ENCODE results near the gene SMARCC1. TPM values are rescaled to one million over a fixed set of nuclear protein-coding genes. Genes with fewer than 3 reads are reported as not detected.
A peak's percentile ranks its signal among the peaks of the same experiment; 100 is the strongest.

Gene SMARCC1
- total RNA-seq, 1 experiment from 2014 or later: 249 TPM

GRCh38 chr3:47567149-47567548 lies 214.5 kb downstream of the SMARCC1 start:
- ATAC-seq (no peak), DNase-seq (ENCODE audit: low spot score) (no peak)
- H3K36me3 Mint-ChIP-seq: no peaks in the 10 kb centered on the region
- H3K27ac Mint-ChIP-seq: no peak overlapping the region
- H3K9me3 Mint-ChIP-seq: no peaks in the 10 kb centered on the region
- TF ChIP-seq PRRX2 (CRISPR knock-in tag; IDR thresholded peaks at IDR 0.05): no peak
- H3K4me1 Mint-ChIP-seq: no peaks in the 10 kb centered on the region
- no peaks in the 10 kb centered on the region for H3K27me3 Mint-ChIP-seq (ENCODE audit: low read depth)
- no peak overlapping the region for H3K4me3 Mint-ChIP-seq
- CTCF ChIA-PET: interaction anchor here (1.1 to 1.2 kb wide), 3 partner anchors 11 to 46 kb away, joined by 3 to 6 read pairs (median 3); no protein-coding TSS in a partner anchor
- POLR2A ChIA-PET: interaction anchor here (0.6 kb wide), 1 partner anchor 85 kb away, joined by 6 read pairs; no protein-coding TSS in a partner anchor

GRCh38 chr3:47566667-47567066 lies 215.0 kb downstream of the SMARCC1 start:
- Mint-ChIP-seq H3K27me3 (ENCODE audit: low read depth) (no peaks in the 10 kb centered on the region), H3K9me3 (no peaks in the 10 kb centered on the region), H3K4me3 (no peak overlapping the region), H3K4me1 (no peaks in the 10 kb centered on the region), H3K27ac (no peak overlapping the region), H3K36me3 (no peaks in the 10 kb centered on the region)
- ChIA-PET POLR2A (interaction anchor here (0.6 kb wide), 1 partner anchor 86 kb away, joined by 6 read pairs; no protein-coding TSS in a partner anchor), CTCF (interaction anchor here (1.1 to 1.2 kb wide), 3 partner anchors 11 to 46 kb away, joined by 3 to 6 read pairs (median 3); no protein-coding TSS in a partner anchor)
- TF ChIP-seq TEAD1 (CRISPR knock-in tag; IDR thresholded peaks at IDR 0.05) (no peak), ZNF317 (CRISPR knock-in tag; IDR thresholded peaks at IDR 0.05; ENCODE audit: borderline replicate concordance, low read depth) (no peak), ZNF281 (CRISPR knock-in tag; IDR thresholded peaks at IDR 0.05) (no peak), ZBTB21 (CRISPR knock-in tag; IDR thresholded peaks at IDR 0.05; ENCODE audit: borderline replicate concordance) (no peak), ZNF396 (CRISPR knock-in tag; IDR thresholded peaks at IDR 0.05; ENCODE audit: borderline replicate concordance) (no peak), ATF1 (CRISPR knock-in tag; IDR thresholded peaks at IDR 0.05) (no peak), CBFB (CRISPR knock-in tag; IDR thresholded peaks at IDR 0.05; ENCODE audit: low read depth) (no peak), SMAD4 (CRISPR knock-in tag; IDR thresholded peaks at IDR 0.05) (no peak)
- TF ChIP-seq, protein P1, sequence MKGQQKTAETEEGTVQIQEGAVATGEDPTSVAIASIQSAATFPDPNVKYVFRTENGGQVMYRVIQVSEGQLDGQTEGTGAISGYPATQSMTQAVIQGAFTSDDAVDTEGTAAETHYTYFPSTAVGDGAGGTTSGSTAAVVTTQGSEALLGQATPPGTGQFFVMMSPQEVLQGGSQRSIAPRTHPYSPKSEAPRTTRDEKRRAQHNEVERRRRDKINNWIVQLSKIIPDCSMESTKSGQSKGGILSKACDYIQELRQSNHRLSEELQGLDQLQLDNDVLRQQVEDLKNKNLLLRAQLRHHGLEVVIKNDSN (CRISPR knock-in tag; IDR thresholded peaks at IDR 0.05): no peak
- TF ChIP-seq, protein P2, sequence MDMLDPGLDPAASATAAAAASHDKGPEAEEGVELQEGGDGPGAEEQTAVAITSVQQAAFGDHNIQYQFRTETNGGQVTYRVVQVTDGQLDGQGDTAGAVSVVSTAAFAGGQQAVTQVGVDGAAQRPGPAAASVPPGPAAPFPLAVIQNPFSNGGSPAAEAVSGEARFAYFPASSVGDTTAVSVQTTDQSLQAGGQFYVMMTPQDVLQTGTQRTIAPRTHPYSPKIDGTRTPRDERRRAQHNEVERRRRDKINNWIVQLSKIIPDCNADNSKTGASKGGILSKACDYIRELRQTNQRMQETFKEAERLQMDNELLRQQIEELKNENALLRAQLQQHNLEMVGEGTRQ (CRISPR knock-in tag; IDR thresholded peaks at IDR 0.05): no peak
- ATAC-seq: no peak
- DNase-seq (ENCODE audit: low spot score): no peak

GRCh38 chr3:47565734-47566550 lies 215.8 kb downstream of the SMARCC1 start:
- Mint-ChIP-seq H3K9me3 (no peaks in the 10 kb centered on the region), H3K27me3 (ENCODE audit: low read depth) (no peaks in the 10 kb centered on the region), H3K36me3 (no peaks in the 10 kb centered on the region), H3K27ac (no peak overlapping the region), H3K4me3 (no peak overlapping the region), H3K4me1 (no peaks in the 10 kb centered on the region)
- ChIA-PET POLR2A (no interaction called here), CTCF (interaction anchor here (2.1 kb wide), 1 partner anchor 44 kb away, joined by 9 read pairs; no protein-coding TSS in a partner anchor)
- DNase-seq (ENCODE audit: low spot score): peak; percentile 28
- TF ChIP-seq IRF1 (CRISPR knock-in tag; IDR thresholded peaks at IDR 0.05) (no peak), RORB (CRISPR knock-in tag; IDR thresholded peaks at IDR 0.05) (no peak), TCF7 (CRISPR knock-in tag; IDR thresholded peaks at IDR 0.05; ENCODE audit: low read depth) (no peak), ETV6 (CRISPR knock-in tag; IDR thresholded peaks at IDR 0.05) (no peak), AR (CRISPR knock-in tag; IDR thresholded peaks at IDR 0.05) (no peak), TEAD1 (CRISPR knock-in tag; IDR thresholded peaks at IDR 0.05) (no peak), GABPB1 (CRISPR knock-in tag; IDR thresholded peaks at IDR 0.05) (no peak), CREB1 (CRISPR knock-in tag; IDR thresholded peaks at IDR 0.05) (no peak), FOXJ3 (CRISPR knock-in tag; IDR thresholded peaks at IDR 0.05; ENCODE audit: borderline replicate concordance) (no peak), NFE2L1 (CRISPR knock-in tag; IDR thresholded peaks at IDR 0.05) (no peak), ATF3 (CRISPR knock-in tag; conservative IDR thresholded peaks at IDR 0.05) (no peak)
- peak; percentile 87 for ATAC-seq
